Measurements from ENCODE around the gene SULT1A2. TPM values are rescaled to one million over a fixed set of nuclear protein-coding genes. Genes with fewer than 3 reads are reported as not detected.
"Not testable (repeated sequence)": the region's sequence is repeated elsewhere in the genome, so short reads cannot be mapped to it uniquely, and the experiment has no call there.

The SULT1A2 gene
- total and polyA plus RNA-seq, 2 of the 8 experiments (the other 6 are each of a cell fraction or from before 2014, with no cell fraction given), result 0.29 to 0.35 TPM

GRCh38 chr16:28639959-28640358, 43.1 kb upstream of the SULT1A2 start:
- H3K23ac ChIP-seq (ENCODE audit: insufficient read length); CTCF ChIA-PET (ENCODE audit: partially characterized antibody); H3K4me1 ChIP-seq (replicated peaks in 1 of 4; ENCODE audit: control insufficient read depth in 3 of 4, insufficient read depth in 4 of 4, low read length in 3 of 4); H2BK12ac ChIP-seq (ENCODE audit: low read depth, low read length); H3K4me3 ChIP-seq (ENCODE audit: extremely low read depth in 1 of 4, insufficient read depth in 2 of 4, low read depth in 3 of 4, low read length in 4 of 4); H3K23me2 ChIP-seq (ENCODE audit: low read depth, low read length); H2BK20ac ChIP-seq (ENCODE audit: low read length); H2BK120ac ChIP-seq (replicated peaks; ENCODE audit: low read depth, low read length); H3K9ac ChIP-seq (replicated peaks in 1 of 4; ENCODE audit: extremely low read depth in 1 of 4, low read depth in 3 of 4, low read length in 3 of 4); H4K20me1 ChIP-seq (replicated peaks in 1 of 2; ENCODE audit: control insufficient read depth in 1 of 2, insufficient read depth in 2 of 2, low read length in 2 of 2); H2BK15ac ChIP-seq (ENCODE audit: low read length); H3K27ac ChIP-seq (ENCODE audit: low read depth, low read length); H3K18ac ChIP-seq (ENCODE audit: extremely low read depth, low read length); H3K4ac ChIP-seq (replicated peaks; ENCODE audit: insufficient read length, low read depth, low read length); H3K14ac ChIP-seq (ENCODE audit: insufficient read length); H4K8ac ChIP-seq (ENCODE audit: extremely low read depth, insufficient read depth, low read length); DNase-seq (ENCODE audit: low read depth in 1 of 2, low spot score in 2 of 2); H3K36me3 ChIP-seq (ENCODE audit: control insufficient read depth in 2 of 4, insufficient read depth in 4 of 4, low read length in 3 of 4); H4K5ac ChIP-seq (ENCODE audit: insufficient read length, low read depth, low read length); H3K4me2 ChIP-seq (ENCODE audit: insufficient read depth in 1 of 2, low read depth in 2 of 2, low read length in 2 of 2); H2AFZ ChIP-seq (ENCODE audit: low read length); H3K79me1 ChIP-seq (ENCODE audit: low read depth, low read length); FAIRE-seq; H3K9me3 ChIP-seq (ENCODE audit: insufficient read depth in 2 of 2, low read depth in 1 of 2, low read length in 1 of 2); H3K79me2 ChIP-seq (ENCODE audit: control insufficient read depth in 1 of 2, insufficient read depth in 2 of 2, low read length in 2 of 2); H2BK5ac ChIP-seq (ENCODE audit: low read depth, low read length); H3K56ac ChIP-seq (replicated peaks; ENCODE audit: insufficient read length, low read depth, low read length); H2AK5ac ChIP-seq (ENCODE audit: low read depth, low read length); H3K27me3 ChIP-seq (replicated peaks in 1 of 4; ENCODE audit: control insufficient read depth in 3 of 4, extremely low read depth in 1 of 4, insufficient read depth in 3 of 4, low read length in 3 of 4); POLR2A ChIA-PET (ENCODE audit: partially characterized antibody); H4K91ac ChIP-seq (replicated peaks; ENCODE audit: insufficient read length, low read length): not testable (repeated sequence)
- WGBS, 2 experiments (ENCODE audit: extremely low coverage in 1 of 2, insufficient coverage in 1 of 2, insufficient read length in 1 of 2, insufficient replicate concordance in 2 of 2, low coverage in 1 of 2, low lambda C conversion rate in 2 of 2, missing lambda C conversion rate in 1 of 2), result 95% methylated on average over 2 of the region's 2 CpGs; no CpG with 5 or more reads in 1 of the 2 experiments

GRCh38 chr16:28638359-28638758, 41.5 kb upstream of the SULT1A2 start:
- H4K5ac ChIP-seq (ENCODE audit: insufficient read length, low read depth, low read length); DNase-seq (ENCODE audit: low read depth in 1 of 2, low spot score in 2 of 2); H2BK5ac ChIP-seq (ENCODE audit: low read depth, low read length); H3K36me3 ChIP-seq (ENCODE audit: control insufficient read depth in 2 of 4, insufficient read depth in 4 of 4, low read length in 3 of 4); H2BK12ac ChIP-seq (ENCODE audit: low read depth, low read length); H2AK5ac ChIP-seq (ENCODE audit: low read depth, low read length); H3K18ac ChIP-seq (ENCODE audit: extremely low read depth, low read length); H3K79me2 ChIP-seq (ENCODE audit: control insufficient read depth in 1 of 2, insufficient read depth in 2 of 2, low read length in 2 of 2); POLR2A ChIA-PET (ENCODE audit: partially characterized antibody); H3K14ac ChIP-seq (ENCODE audit: insufficient read length); H2BK15ac ChIP-seq (ENCODE audit: low read length); H3K79me1 ChIP-seq (ENCODE audit: low read depth, low read length); H3K27ac ChIP-seq (ENCODE audit: low read depth, low read length); H3K4me1 ChIP-seq (replicated peaks in 1 of 4; ENCODE audit: control insufficient read depth in 3 of 4, insufficient read depth in 4 of 4, low read length in 3 of 4); H3K9me3 ChIP-seq (ENCODE audit: insufficient read depth in 2 of 2, low read depth in 1 of 2, low read length in 1 of 2); H4K20me1 ChIP-seq (replicated peaks in 1 of 2; ENCODE audit: control insufficient read depth in 1 of 2, insufficient read depth in 2 of 2, low read length in 2 of 2); CTCF ChIA-PET (ENCODE audit: partially characterized antibody); H3K23me2 ChIP-seq (ENCODE audit: low read depth, low read length); H4K91ac ChIP-seq (replicated peaks; ENCODE audit: insufficient read length, low read length); H4K8ac ChIP-seq (ENCODE audit: extremely low read depth, insufficient read depth, low read length); H2BK120ac ChIP-seq (replicated peaks; ENCODE audit: low read depth, low read length); H2AFZ ChIP-seq (ENCODE audit: low read length); H3K4me3 ChIP-seq (ENCODE audit: extremely low read depth in 1 of 4, insufficient read depth in 2 of 4, low read depth in 3 of 4, low read length in 4 of 4); H2BK20ac ChIP-seq (ENCODE audit: low read length); H3K9ac ChIP-seq (replicated peaks in 1 of 4; ENCODE audit: extremely low read depth in 1 of 4, low read depth in 3 of 4, low read length in 3 of 4); H3K4ac ChIP-seq (replicated peaks; ENCODE audit: insufficient read length, low read depth, low read length); H3K56ac ChIP-seq (replicated peaks; ENCODE audit: insufficient read length, low read depth, low read length); H3K23ac ChIP-seq (ENCODE audit: insufficient read length); FAIRE-seq; H3K4me2 ChIP-seq (ENCODE audit: insufficient read depth in 1 of 2, low read depth in 2 of 2, low read length in 2 of 2); H3K27me3 ChIP-seq (replicated peaks in 1 of 4; ENCODE audit: control insufficient read depth in 3 of 4, extremely low read depth in 1 of 4, insufficient read depth in 3 of 4, low read length in 3 of 4): not testable (repeated sequence)
- WGBS, 2 experiments (ENCODE audit: extremely low coverage in 1 of 2, insufficient coverage in 1 of 2, insufficient read length in 1 of 2, insufficient replicate concordance in 2 of 2, low coverage in 1 of 2, low lambda C conversion rate in 2 of 2, missing lambda C conversion rate in 1 of 2), result 90% methylated on average over 2 of the region's 5 CpGs; no CpG with 5 or more reads in 1 of the 2 experiments

Data from H1 (cell line).